ENCODE data around the gene TRMT10A.
A peak's percentile ranks its signal among the peaks of the same experiment; 100 is the strongest.

The TRMT10A gene

GRCh38 chr4:99563310-99564186 is at the start of gene TRMT10A:
TRMT10A (minus strand) TSS chr4:99564039; CDS start chr4:99559338, 4,701 bp downstream.
- peak; percentile 90 for DNase-seq (ENCODE audit: low spot score)
- no peak for TF ChIP-seq CTCF (IDR thresholded peaks at IDR 0.05; ENCODE audit: borderline replicate concordance, control extremely low read depth, extremely low read depth, insufficient read depth, missing control alignments)
- in situ Hi-C loops (cut with MboI; ENCODE audit: low sequenced_read_pairs, unreplicated experiment) = loop anchor here (10.0 kb wide), 1 partner anchor 241 kb away; no protein-coding TSS in a partner anchor

GRCh38 chr4:99612704-99613103 is 48.9 kb upstream of the TRMT10A start:
- TF ChIP-seq CTCF (IDR thresholded peaks at IDR 0.05; ENCODE audit: borderline replicate concordance, control extremely low read depth, extremely low read depth, insufficient read depth, missing control alignments) = no peak
- in situ Hi-C loops (cut with MboI; ENCODE audit: low sequenced_read_pairs, unreplicated experiment) = no loop called here
- no peak for DNase-seq (ENCODE audit: low spot score)

- in situ Hi-C loops (cut with MboI; ENCODE audit: low sequenced_read_pairs, unreplicated experiment) = no loop called here
- TF ChIP-seq CTCF (IDR thresholded peaks at IDR 0.05; ENCODE audit: borderline replicate concordance, control extremely low read depth, extremely low read depth, insufficient read depth, missing control alignments) = no peak
- DNase-seq (ENCODE audit: low spot score) = no peak
Measured at GRCh38 chr4:99612281-99612680, 48.4 kb upstream of the TRMT10A start.

- in situ Hi-C loops (cut with MboI; ENCODE audit: low sequenced_read_pairs, unreplicated experiment) = no loop called here
- no peak for DNase-seq (ENCODE audit: low spot score)
- TF ChIP-seq CTCF (IDR thresholded peaks at IDR 0.05; ENCODE audit: borderline replicate concordance, control extremely low read depth, extremely low read depth, insufficient read depth, missing control alignments) = no peak
Measured at GRCh38 chr4:99610605-99611175, 46.9 kb upstream of the TRMT10A start.

GRCh38 chr4:99608417-99608816 is 44.6 kb upstream of the TRMT10A start:
- no peak for TF ChIP-seq CTCF (IDR thresholded peaks at IDR 0.05; ENCODE audit: borderline replicate concordance, control extremely low read depth, extremely low read depth, insufficient read depth, missing control alignments)
- in situ Hi-C loops (cut with MboI; ENCODE audit: low sequenced_read_pairs, unreplicated experiment) = no loop called here
- no peak for DNase-seq (ENCODE audit: low spot score)

GRCh38 chr4:99606716-99607115 is 42.9 kb upstream of the TRMT10A start:
- TF ChIP-seq CTCF (IDR thresholded peaks at IDR 0.05; ENCODE audit: borderline replicate concordance, control extremely low read depth, extremely low read depth, insufficient read depth, missing control alignments) = no peak
- in situ Hi-C loops (cut with MboI; ENCODE audit: low sequenced_read_pairs, unreplicated experiment) = no loop called here
- no peak for DNase-seq (ENCODE audit: low spot score)

All from GM13976 (cell line).